HEK293 (cell line): Measurements from ENCODE around the gene TMEM233.

Source experiments
- CTCF ChIA-PET: fragments of 350-600 bp; formaldehyde crosslinking; extraction: SDS; loops from one replicate; lab custom pipeline; 2021; ENCODE audit warnings: antibody characterized with exemption; lab: Yijun Ruan, JAX
- POLR2A ChIA-PET: fragments of 300-600 bp; formaldehyde crosslinking; extraction: SDS; loops from one replicate; lab custom pipeline; 2020; ENCODE audit warnings: antibody characterized with exemption, inconsistent platforms; lab: Yijun Ruan, JAX
- H3K27ac ChIP-seq: fragments of 200-500 bp; sonication (Bioruptor generic); 2 replicates; pipeline ENCODE4 v1.5.1; 2014; ENCODE audit warnings: low read depth, low read length, control low read depth, inconsistent platforms; ENCODE audit errors: extremely low read depth
- H3K36me3 ChIP-seq, 2 experiments: fragments of 200-500 bp in 1 of 2; sonication (Bioruptor generic) in 1 of 2; 1 replicate in 1 of 2; 2 replicates in 1 of 2; pipeline ENCODE4 v1.5.1; 2014 to 2017; ENCODE audit warnings: inconsistent platforms in 2 of 2, low read length in 2 of 2; ENCODE audit not compliant: control insufficient read depth in 2 of 2, insufficient read depth in 1 of 2
- H3K4me1 ChIP-seq: fragments of 200-500 bp; sonication (Bioruptor generic); 2 replicates; pipeline ENCODE4 v1.5.1; 2014; ENCODE audit warnings: mild to moderate bottlenecking, low read length, inconsistent platforms; ENCODE audit not compliant: control insufficient read depth, insufficient read depth
- H3K4me3 ChIP-seq: 2 replicates; pipeline ENCODE4 v1.5.1; 2011; ENCODE audit warnings: low read depth, mild to moderate bottlenecking, control low read depth, low read length, moderate library complexity
- H3K9me3 ChIP-seq: fragments of 200-500 bp; sonication (Bioruptor generic); 2 replicates; pipeline ENCODE4 v1.5.1; 2014; ENCODE audit warnings: low read depth, low read length, inconsistent platforms; ENCODE audit not compliant: control insufficient read depth, insufficient read depth
- BCL11A ChIP-seq: fragments of 450-650 bp; formaldehyde crosslinking; IDR thresholded peaks from 2 replicates; pipeline ENCODE4 v1.5.1; 2016; ENCODE audit warnings: low read depth, missing biosample characterization, missing genetic modification characterization
- FEZF1 ChIP-seq: fragments of 450-650 bp; formaldehyde crosslinking; IDR thresholded peaks from 2 replicates; pipeline ENCODE4 v1.5.1; 2016; ENCODE audit warnings: missing biosample characterization, missing genetic modification characterization
- KLF1 ChIP-seq: fragments of 450-650 bp; formaldehyde crosslinking; IDR thresholded peaks from 2 replicates; pipeline ENCODE4 v1.5.1; 2016; ENCODE audit warnings: missing biosample characterization, missing genetic modification characterization
- TRIM28 ChIP-seq: IDR thresholded peaks from 2 replicates; pipeline ENCODE4 v1.6.1; 2011; ENCODE audit warnings: low read length, control low read depth, borderline replicate concordance
- ZEB2 ChIP-seq: fragments of 450-650 bp; formaldehyde crosslinking; IDR thresholded peaks from 2 replicates; pipeline ENCODE4 v1.5.1; 2016; ENCODE audit warnings: missing biosample characterization, missing genetic modification characterization
- ZFHX2 ChIP-seq: fragments of 450-650 bp; formaldehyde crosslinking; conservative IDR thresholded peaks from 2 replicates; pipeline ENCODE4 v1.5.1; 2016; ENCODE audit warnings: missing biosample characterization, missing genetic modification characterization
- ZNF10 ChIP-seq: fragments of 450-650 bp; formaldehyde crosslinking; IDR thresholded peaks from 2 replicates; pipeline ENCODE4 v1.5.1; 2017; ENCODE audit warnings: missing biosample characterization, missing genetic modification characterization
- ZNF114 ChIP-seq: fragments of 450-650 bp; formaldehyde crosslinking; IDR thresholded peaks from 2 replicates; pipeline ENCODE4 v1.5.0; 2017; ENCODE audit warnings: missing biosample characterization, missing genetic modification characterization
- ZNF121 ChIP-seq: fragments of 450-650 bp; formaldehyde crosslinking; IDR thresholded peaks from 2 replicates; pipeline ENCODE4 v1.5.1; 2016; ENCODE audit warnings: missing biosample characterization, missing genetic modification characterization
- ZNF175 ChIP-seq: fragments of 450-650 bp; formaldehyde crosslinking; IDR thresholded peaks from 2 replicates; pipeline ENCODE4 v1.5.1; 2016; ENCODE audit warnings: missing biosample characterization, missing genetic modification characterization
- ZNF184 ChIP-seq: fragments of 450-650 bp; IDR thresholded peaks from 2 replicates; pipeline ENCODE4 v1.5.1; 2018; ENCODE audit warnings: missing biosample characterization, mild to moderate bottlenecking, missing genetic modification characterization
- ZNF2 ChIP-seq: fragments of 450-650 bp; formaldehyde crosslinking; IDR thresholded peaks from 2 replicates; pipeline ENCODE4 v1.5.1; 2016; ENCODE audit warnings: missing biosample characterization, missing genetic modification characterization
- ZNF292 ChIP-seq: fragments of 450-650 bp; formaldehyde crosslinking; IDR thresholded peaks from 2 replicates; pipeline ENCODE4 v1.5.1; 2016; ENCODE audit warnings: low read depth, missing biosample characterization, missing genetic modification characterization, borderline replicate concordance
- ZNF350 ChIP-seq: fragments of 450-650 bp; formaldehyde crosslinking; IDR thresholded peaks from 2 replicates; pipeline ENCODE4 v1.5.0; 2017; ENCODE audit warnings: missing biosample characterization, mild to moderate bottlenecking, missing genetic modification characterization
- ZNF37A ChIP-seq: fragments of 450-650 bp; IDR thresholded peaks from 2 replicates; pipeline ENCODE4 v1.5.1; 2018; ENCODE audit warnings: missing biosample characterization, missing genetic modification characterization
- ZNF473 ChIP-seq: fragments of 450-650 bp; formaldehyde crosslinking; IDR thresholded peaks from 2 replicates; pipeline ENCODE4 v1.5.1; 2017; ENCODE audit warnings: missing biosample characterization, missing genetic modification characterization
- ZNF530 ChIP-seq: fragments of 450-650 bp; formaldehyde crosslinking; IDR thresholded peaks from 2 replicates; pipeline ENCODE4 v1.5.1; 2016; ENCODE audit warnings: low read depth, missing biosample characterization, missing genetic modification characterization
- ZNF544 ChIP-seq: fragments of 450-650 bp; formaldehyde crosslinking; IDR thresholded peaks from 2 replicates; pipeline ENCODE4 v1.5.0; 2017; ENCODE audit warnings: missing biosample characterization, missing genetic modification characterization
- ZNF585B ChIP-seq: fragments of 450-650 bp; formaldehyde crosslinking; IDR thresholded peaks from 2 replicates; pipeline ENCODE4 v1.5.1; 2016; ENCODE audit warnings: missing biosample characterization, missing genetic modification characterization
- ZNF624 ChIP-seq: fragments of 450-650 bp; formaldehyde crosslinking; IDR thresholded peaks from 2 replicates; pipeline ENCODE4 v1.5.1; 2017; ENCODE audit warnings: missing biosample characterization, missing genetic modification characterization
- ZNF707 ChIP-seq: fragments of 450-650 bp; formaldehyde crosslinking; IDR thresholded peaks from 2 replicates; pipeline ENCODE4 v1.5.1; 2016; ENCODE audit warnings: missing biosample characterization, missing genetic modification characterization
- ZNF76 ChIP-seq: fragments of 450-650 bp; formaldehyde crosslinking; IDR thresholded peaks from 2 replicates; pipeline ENCODE4; 2016; ENCODE audit warnings: low read depth, missing biosample characterization, missing genetic modification characterization, borderline replicate concordance
- TF ChIP-seq, protein P1 (sequence below): fragments of 450-650 bp; formaldehyde crosslinking; IDR thresholded peaks from 2 replicates; pipeline ENCODE4 v1.5.1; 2016; ENCODE audit warnings: missing biosample characterization, missing genetic modification characterization
- TF ChIP-seq, protein P2 (sequence below): fragments of 450-650 bp; formaldehyde crosslinking; IDR thresholded peaks from 2 replicates; pipeline ENCODE4 v1.5.1; 2017; ENCODE audit warnings: missing biosample characterization, missing genetic modification characterization
- TF ChIP-seq, protein P3 (sequence below): fragments of 450-650 bp; formaldehyde crosslinking; IDR thresholded peaks from 2 replicates; pipeline ENCODE4 v1.5.1; 2017; ENCODE audit warnings: missing biosample characterization, missing genetic modification characterization
- TF ChIP-seq, protein P4 (sequence below): fragments of 450-650 bp; formaldehyde crosslinking; IDR thresholded peaks from 2 replicates; pipeline ENCODE4 v1.5.1; 2016; ENCODE audit warnings: missing biosample characterization, missing genetic modification characterization, low read depth

TMEM233 gene

DNA sequence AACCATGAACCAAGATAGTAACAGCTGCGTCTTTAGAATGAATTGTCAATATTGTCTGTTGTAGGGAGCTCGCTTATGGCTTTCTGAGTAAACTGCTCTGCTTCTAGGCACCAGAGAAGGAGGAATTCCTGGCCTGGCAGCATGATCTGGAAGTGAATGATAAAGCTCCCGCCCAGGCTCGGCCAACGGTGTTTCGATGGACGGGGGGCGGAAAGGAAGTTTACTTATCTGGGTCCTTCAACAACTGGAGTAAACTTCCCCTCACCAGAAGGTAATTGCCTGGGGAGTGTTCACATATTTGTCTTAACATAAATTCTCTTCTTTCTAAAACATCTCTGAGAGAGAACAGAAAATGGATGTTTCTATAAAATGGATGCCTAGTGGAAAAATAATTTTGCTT lies 78.6 kb downstream of the TMEM233 start:
- Histone ChIP-seq H3K9me3 (no peaks in the 10 kb centered on the region), H3K4me1 (no peaks in the 10 kb centered on the region), H3K27ac (no peak overlapping the region), H3K36me3 (peaks cover 36 to 76% of the 10 kb centered on the region in 2 experiments), H3K4me3 (no peak overlapping the region)
- ChIA-PET CTCF (interaction anchor here (0.7 kb wide), 1 partner anchor 92 kb away, joined by 3 read pairs; no protein-coding TSS in a partner anchor), POLR2A (no interaction called here)
- no peak for TF ChIP-seq ZNF2 (tag by site-specific recombination)
- no peak for TF ChIP-seq ZNF707
- TF ChIP-seq TRIM28: no peak
- TF ChIP-seq, protein P1, sequence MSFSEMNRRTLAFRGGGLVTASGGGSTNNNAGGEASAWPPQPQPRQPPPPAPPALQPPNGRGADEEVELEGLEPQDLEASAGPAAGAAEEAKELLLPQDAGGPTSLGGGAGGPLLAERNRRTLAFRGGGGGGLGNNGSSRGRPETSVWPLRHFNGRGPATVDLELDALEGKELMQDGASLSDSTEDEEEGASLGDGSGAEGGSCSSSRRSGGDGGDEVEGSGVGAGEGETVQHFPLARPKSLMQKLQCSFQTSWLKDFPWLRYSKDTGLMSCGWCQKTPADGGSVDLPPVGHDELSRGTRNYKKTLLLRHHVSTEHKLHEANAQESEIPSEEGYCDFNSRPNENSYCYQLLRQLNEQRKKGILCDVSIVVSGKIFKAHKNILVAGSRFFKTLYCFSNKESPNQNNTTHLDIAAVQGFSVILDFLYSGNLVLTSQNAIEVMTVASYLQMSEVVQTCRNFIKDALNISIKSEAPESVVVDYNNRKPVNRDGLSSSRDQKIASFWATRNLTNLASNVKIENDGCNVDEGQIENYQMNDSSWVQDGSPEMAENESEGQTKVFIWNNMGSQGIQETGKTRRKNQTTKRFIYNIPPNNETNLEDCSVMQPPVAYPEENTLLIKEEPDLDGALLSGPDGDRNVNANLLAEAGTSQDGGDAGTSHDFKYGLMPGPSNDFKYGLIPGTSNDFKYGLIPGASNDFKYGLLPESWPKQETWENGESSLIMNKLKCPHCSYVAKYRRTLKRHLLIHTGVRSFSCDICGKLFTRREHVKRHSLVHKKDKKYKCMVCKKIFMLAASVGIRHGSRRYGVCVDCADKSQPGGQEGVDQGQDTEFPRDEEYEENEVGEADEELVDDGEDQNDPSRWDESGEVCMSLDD (tag by site-specific recombination): no peak
- no peak for TF ChIP-seq BCL11A
- no peak for TF ChIP-seq ZNF350 (tag by site-specific recombination)
- TF ChIP-seq, protein P2, sequence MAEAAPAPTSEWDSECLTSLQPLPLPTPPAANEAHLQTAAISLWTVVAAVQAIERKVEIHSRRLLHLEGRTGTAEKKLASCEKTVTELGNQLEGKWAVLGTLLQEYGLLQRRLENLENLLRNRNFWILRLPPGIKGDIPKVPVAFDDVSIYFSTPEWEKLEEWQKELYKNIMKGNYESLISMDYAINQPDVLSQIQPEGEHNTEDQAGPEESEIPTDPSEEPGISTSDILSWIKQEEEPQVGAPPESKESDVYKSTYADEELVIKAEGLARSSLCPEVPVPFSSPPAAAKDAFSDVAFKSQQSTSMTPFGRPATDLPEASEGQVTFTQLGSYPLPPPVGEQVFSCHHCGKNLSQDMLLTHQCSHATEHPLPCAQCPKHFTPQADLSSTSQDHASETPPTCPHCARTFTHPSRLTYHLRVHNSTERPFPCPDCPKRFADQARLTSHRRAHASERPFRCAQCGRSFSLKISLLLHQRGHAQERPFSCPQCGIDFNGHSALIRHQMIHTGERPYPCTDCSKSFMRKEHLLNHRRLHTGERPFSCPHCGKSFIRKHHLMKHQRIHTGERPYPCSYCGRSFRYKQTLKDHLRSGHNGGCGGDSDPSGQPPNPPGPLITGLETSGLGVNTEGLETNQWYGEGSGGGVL (tag by site-specific recombination): no peak
- no peak for TF ChIP-seq ZNF175 (tag by site-specific recombination)
- no peak for TF ChIP-seq ZNF292 (tag by site-specific recombination)

DNA sequence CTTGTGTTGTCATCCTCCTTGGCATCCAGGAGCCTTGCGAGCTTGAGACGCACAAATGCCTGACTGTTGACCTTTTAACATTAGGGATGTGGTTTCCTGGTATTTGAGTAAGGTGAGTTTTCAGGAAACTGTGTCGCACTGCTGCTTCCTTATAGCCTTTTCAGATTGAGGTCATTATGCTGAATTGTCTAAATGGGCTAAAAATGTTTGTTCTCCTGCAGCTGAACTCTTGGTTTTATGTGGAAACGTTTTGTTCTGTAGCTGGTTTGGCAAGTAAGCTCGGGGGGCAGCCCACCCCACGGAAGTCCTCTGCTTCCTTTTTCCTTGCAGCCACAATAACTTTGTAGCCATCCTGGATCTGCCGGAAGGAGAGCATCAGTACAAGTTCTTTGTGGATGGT lies 80.1 kb downstream of the TMEM233 start:
- Histone ChIP-seq H3K4me1 (no peaks in the 10 kb centered on the region), H3K27ac (no peak overlapping the region), H3K9me3 (no peaks in the 10 kb centered on the region), H3K4me3 (no peak overlapping the region), H3K36me3 (peaks cover 48 to 91% of the 10 kb centered on the region in 2 experiments)
- TF ChIP-seq ZNF530 (tag by site-specific recombination) (no peak), KLF1 (tag by site-specific recombination) (no peak), ZNF585B (no peak), ZNF624 (tag by site-specific recombination) (no peak), ZNF473 (tag by site-specific recombination) (no peak), ZNF76 (tag by site-specific recombination) (no peak), ZNF121 (tag by site-specific recombination) (no peak), ZFHX2 (tag by site-specific recombination) (no peak), ZEB2 (tag by site-specific recombination) (no peak), FEZF1 (no peak), ZNF10 (tag by site-specific recombination) (no peak), ZNF184 (tag by site-specific recombination) (no peak), ZNF544 (tag by site-specific recombination) (no peak), ZNF37A (tag by site-specific recombination) (no peak), ZNF114 (tag by site-specific recombination) (no peak)
- TF ChIP-seq, protein P3, sequence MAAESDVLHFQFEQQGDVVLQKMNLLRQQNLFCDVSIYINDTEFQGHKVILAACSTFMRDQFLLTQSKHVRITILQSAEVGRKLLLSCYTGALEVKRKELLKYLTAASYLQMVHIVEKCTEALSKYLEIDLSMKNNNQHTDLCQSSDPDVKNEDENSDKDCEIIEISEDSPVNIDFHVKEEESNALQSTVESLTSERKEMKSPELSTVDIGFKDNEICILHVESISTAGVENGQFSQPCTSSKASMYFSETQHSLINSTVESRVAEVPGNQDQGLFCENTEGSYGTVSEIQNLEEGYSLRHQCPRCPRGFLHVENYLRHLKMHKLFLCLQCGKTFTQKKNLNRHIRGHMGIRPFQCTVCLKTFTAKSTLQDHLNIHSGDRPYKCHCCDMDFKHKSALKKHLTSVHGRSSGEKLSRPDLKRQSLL (tag by site-specific recombination): no peak
- TF ChIP-seq, protein P4, sequence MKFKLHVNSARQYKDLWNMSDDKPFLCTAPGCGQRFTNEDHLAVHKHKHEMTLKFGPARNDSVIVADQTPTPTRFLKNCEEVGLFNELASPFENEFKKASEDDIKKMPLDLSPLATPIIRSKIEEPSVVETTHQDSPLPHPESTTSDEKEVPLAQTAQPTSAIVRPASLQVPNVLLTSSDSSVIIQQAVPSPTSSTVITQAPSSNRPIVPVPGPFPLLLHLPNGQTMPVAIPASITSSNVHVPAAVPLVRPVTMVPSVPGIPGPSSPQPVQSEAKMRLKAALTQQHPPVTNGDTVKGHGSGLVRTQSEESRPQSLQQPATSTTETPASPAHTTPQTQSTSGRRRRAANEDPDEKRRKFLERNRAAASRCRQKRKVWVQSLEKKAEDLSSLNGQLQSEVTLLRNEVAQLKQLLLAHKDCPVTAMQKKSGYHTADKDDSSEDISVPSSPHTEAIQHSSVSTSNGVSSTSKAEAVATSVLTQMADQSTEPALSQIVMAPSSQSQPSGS (tag by site-specific recombination): no peak
- ChIA-PET CTCF (interaction anchor here (0.6 kb wide), 1 partner anchor 109 kb away, joined by 3 read pairs; no protein-coding TSS in a partner anchor), POLR2A (no interaction called here)
